Activated gamma-delta T cell treated with Interleukin-2 at 50 U/mL for 16 hours (primary cell): Measurements from ENCODE around the gene CSF3R.
"Not testable (repeated sequence)": the region's sequence is repeated elsewhere in the genome, so short reads cannot be mapped to it uniquely, and the experiment has no call there.

Source experiments
- DNase-seq: peaks from one replicate; pipeline ENCODE4 v3.0.0-alpha.2; 2020

Gene CSF3R

DNA sequence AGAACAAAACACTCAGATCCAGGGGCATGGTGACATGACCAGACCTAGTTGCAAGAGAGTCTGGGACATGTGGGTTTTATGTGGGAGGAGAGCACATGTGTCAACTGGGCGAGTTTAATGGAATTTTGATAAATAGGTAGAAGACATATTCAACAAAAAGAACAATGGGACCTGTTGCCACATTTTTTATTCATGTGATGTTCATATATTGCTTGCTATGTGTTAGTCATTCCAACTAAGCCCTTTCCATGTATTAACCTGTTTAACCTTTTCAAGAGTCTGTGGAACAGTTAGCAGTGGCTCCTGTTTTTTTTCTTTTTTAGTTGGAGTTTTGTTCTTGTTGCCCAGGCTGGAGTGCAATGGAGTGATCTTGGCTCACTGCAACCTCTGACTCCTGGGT lies 30.1 kb upstream of the CSF3R start:
- DNase-seq, result no peak

DNA sequence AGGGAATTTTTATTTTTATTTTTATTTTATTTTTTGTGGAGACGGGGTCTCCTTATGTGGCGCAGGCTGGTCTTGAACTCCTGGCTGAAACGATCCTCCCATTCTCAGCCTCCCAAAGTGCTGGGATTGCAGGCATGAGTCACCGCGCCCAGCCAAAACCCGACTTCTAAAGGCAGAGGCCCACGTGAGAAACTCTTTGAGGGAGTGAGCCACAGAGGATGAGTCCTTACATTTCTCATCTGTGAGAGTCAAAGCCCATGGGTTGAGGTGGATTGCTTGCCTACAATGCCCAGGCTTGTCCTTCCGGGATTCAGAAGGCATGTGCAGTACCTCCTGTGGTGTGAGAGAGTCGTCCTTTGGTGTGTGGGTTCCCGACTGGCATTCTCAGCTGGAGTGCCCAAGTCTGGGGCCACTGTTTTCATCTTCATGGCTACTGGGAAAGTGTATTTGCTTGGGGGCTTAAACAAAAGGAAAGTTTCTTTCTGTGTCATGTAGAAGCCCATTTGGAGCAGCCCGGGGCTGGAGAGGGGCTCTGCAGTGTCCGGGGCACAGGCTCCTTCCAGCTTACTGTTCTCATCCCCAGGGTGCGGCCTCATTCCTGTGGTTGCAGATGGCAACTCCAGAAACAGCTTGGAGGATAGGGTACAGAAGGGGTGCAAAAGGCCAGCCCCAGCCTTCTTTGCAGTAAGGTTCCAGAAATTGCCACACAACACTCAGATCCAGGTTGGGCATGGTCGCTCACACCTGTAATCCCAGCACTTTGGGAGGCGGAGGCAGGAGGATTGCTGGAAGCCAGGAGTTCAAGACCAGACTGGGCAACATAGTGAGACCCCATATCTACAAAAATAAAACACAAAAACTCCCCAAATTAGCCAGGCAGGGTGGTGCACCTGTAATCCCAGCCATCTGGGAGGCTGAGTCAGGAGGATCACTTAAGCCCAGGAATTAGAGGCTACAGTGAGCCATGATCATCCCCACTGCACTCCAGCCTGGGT lies 29.4 kb upstream of the CSF3R start:
- no peak for DNase-seq

DNA sequence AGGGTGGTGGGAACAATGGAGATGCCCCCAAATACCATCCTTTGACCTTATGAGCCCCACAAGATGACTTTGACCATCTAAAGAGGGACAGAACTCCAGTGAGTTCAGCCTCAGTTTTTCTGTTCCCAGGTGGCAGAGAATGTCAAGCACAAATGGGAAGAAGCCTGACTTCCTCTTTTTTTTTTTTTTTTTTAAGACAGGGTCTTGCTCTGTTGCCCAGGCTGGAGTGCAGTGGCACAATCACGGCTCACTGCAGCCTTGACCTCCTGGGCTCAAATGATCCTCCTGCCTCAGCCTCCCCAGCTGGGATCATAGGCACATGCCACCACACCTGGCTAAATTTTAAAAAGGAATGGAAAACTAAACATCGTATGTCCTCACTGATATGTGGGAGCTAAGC lies 28.5 kb upstream of the CSF3R start:
- not testable (repeated sequence) for DNase-seq

DNA sequence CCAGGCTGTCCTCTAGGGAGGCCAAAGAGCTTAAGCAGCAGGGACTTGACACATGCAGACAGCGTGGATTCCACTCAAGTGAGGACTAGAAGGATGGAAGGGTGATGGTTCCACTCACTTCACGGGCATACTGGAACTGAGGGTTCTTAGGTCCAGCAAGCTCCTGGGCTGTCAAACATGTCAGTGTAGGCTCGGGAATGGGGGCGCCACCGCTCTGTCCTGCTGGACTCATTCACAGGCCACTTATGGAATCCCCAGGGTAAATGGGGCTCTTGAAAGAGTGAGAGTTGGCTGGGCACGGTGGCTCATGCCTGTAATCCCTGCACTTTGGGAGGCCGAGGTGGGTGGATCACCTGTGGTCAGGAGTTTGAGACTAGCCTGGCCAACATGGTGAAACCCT lies 27.7 kb upstream of the CSF3R start:
- DNase-seq, result no peak

DNA sequence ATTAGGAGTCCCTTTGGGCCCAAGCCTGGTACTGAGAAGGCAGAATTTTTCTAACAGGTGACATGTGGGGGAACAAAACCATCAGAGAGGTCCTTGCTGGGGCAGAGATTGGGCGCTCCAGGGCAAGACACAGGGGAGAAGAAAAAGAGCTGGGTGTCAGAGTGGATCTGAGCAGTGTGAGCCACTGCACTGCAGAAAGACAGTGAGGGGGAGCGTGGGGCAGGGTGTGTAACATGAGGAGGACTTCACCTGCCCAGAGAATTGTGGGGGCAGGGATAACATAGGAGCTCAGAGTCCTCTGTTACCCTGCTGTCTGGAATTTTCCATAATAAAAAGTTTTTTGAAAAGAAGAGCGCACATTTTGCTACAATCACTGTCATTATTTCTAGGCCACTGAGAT lies 25.5 kb upstream of the CSF3R start:
- DNase-seq, result no peak

DNA sequence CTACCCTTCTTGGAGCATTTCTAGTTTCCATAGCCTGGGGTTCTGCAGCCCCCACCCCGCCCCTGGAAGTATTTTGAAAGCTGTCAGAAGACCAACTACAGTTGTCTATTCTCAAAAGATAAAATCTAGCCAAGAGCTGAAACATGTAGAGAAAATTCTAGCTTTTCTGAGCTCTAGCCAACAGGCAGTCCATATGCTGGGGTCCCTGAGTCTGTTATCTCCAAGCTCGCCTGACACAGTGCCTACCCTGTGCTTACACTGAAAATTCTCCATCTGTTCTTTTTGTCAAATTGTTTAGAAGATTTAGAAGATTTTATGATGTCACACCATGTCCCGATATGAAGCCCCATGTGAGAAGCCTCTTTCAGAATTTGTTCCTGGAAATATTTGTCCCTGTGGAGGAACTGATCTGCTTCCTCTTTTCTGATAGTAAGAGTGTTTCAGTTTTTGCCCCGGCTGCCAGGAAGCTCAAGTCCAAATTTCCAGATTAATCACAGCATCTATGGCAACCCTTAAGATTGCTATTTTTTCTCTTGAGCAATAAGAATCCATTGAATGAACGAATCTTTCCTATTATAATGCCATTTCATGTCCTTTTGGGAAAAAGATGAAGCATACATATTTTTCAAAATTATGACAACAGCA lies 23.7 kb upstream of the CSF3R start:
- DNase-seq, result no peak

DNA sequence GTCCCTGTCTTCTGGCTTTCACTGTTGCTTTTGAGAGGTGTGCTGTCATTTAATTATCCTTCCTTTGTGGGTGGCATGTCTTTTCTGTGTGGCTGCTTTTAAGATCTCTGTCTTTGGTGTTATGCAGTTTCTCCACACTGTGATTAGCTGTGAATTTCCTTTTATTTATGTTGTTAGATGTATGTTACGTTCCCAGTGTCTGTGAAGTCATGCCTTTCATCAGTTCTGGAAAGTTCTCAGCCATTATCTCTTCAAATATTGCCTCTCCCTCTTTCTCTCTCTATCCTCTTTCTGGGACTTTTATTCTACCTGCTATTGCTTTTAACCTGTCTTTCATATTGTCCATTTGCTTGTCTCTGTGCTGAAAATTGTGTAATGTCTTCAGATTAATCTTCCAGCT lies 21.0 kb upstream of the CSF3R start:
- no peak for DNase-seq

DNA sequence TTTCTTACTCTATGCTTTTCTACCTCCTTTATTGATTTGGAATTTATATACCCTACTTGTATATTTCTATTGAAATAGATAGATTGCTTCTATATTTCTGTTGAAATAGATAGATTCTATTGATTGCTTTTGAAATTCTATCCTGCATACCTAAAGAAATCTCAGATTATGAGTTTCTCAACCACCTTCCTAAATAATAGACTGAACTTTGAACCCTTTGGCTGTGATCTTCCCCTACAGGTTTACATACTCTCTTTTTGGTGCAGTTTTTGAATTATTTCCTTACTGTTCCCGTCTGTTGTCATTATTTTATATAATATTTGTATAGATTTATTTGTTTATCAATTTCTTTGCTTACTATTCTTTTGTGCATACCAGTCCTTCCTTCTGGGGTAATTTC lies 20.4 kb upstream of the CSF3R start:
- no peak for DNase-seq

DNA sequence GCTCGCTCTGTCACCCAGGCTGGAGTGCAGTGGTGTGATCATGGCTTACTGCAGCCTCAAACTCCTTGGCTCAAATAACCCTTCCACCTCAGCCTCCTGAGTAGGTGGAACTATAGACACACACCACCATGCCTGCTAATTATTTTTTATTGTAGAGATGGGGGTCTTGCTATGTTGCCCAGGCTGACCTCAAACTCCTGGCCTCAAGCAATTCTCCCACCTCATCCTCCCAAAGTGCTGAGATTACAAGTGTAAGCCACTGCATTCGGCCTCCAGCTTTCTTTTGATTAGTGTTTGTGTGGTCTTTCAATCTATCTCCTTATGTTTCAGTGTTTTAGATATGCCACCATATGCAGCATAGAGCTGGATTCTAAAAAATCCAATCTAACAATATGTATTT lies 19.9 kb upstream of the CSF3R start:
- DNase-seq, result no peak

DNA sequence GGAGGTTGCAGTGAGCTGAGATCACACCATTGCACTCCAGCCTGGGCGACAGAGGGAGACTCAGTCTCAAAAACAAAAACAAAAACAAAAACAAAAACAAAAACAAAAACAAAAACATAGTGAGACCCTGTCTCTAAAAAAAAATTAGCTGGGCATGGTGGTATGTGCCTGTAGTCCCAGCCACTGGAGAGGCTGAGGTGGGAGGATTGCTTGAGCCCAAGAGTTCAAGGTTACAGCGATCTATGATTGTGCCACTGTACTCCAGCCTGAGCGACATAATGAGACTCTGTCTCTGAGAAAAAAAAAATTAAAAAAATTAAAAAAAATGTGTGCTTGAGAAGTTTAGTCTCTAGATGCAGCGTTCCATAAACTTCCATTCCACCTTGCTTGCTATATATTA lies 19.2 kb upstream of the CSF3R start:
- DNase-seq, result not testable (repeated sequence)

DNA sequence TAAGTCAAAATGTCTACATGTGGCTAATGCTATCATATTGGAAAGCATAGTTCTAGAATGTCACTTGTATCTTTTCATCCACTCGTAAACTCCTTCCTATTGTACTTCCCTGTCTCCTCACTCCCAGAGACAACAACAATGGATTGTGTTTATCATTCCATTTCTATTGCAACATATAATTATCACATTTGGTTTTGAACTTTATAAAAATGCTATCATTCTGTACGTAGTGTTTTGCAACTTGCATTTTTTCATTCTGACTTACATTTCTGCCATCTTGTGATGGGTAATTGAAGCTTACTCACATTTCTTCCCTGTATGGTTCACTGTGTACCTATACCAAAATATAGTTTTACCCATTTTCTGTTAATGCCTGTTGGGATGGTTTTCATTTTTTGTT lies 14.5 kb upstream of the CSF3R start:
- DNase-seq, result no peak

DNA sequence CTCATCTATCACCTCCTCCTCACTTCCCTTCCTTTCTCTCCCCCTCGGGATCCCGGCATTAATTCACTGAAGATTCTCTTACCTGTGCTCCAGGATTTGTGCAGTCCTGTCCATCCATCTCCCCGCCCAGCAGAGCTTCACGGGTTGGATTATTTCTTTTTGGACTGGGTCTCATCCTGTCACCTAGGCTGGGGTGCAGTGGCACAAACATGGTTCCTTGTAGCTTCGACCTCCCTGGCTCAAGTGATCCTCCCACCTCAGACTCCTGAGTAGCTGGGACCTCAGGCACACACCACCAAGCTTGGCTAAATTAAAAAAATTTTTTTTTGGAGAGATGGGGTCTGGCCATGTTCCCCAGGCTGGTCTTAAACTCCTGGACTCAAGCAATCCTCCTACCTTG lies 12.3 kb upstream of the CSF3R start:
- no peak for DNase-seq

DNA sequence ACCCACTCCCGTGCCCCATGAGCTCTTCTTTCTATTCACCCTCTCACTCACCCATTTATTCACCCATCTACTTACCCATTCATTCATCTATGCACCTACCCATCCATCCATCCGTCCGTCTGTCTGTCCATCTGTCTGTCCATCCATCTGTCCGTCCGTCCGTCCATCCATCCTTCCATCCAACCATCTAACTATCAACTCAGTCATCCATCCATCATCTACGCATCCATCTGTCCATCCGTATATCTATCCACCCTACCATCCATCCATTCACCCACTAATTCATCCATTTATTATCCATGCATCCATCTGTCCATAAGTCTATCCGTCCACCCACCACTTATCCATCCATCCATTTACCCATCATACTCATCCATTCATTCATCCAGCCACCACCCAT lies 10.8 kb upstream of the CSF3R start:
- no peak for DNase-seq

DNA sequence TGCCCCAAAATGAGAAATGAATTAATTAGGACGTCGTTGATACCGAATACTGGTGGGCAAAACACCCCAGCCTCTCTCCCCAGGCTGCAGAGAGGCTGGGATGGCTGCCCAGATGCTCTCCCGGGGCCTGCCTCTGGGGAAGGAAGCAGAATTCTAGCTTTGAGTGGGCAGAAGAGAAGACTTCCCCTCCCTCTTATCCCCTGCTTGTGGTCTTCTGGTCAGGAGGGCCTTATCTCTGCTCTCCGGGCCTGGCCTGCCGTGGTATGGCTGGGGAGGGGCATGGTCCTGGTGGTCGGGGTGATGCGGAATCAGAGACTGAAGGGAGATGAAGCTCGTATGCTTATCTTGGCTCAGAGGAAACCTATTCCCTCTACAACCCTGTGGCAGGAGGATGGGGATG lies 9.8 kb upstream of the CSF3R start:
- DNase-seq, result no peak

DNA sequence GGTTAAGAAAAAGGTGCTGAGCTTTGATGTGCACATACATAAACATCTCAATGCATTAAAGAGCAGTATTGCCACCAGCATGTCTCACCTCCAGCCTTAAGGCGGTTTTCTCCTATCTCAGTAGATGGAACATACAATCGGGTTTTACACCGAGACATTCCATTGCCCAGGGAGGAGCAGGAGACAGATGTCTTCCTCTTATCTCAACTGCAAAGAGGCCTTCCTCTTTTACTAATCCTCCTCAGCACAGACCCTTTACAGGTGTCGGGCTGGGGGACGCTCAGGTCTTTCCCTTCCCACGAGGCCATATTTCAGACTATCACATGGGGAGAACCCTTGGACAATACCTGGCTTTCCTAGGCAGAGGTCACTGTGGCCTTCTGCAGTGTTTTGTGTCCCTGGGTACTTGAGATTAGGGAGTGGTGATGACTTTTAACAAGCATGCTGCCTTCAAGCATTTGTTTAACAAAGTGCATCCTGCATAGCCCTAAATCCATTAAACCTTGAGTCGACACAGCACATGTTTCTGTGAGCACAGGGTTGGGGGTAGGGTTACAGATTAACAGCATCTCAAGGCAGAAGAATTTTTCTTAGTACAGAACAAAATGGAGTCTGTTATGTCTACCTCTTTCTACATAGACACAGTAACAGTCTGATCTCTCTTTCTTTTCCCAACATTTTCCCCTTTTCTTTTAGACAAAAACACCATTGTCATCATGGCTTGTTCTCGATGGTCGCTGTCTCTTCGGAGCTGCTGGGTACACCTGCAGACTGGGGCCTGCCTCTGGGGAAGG lies 6.7 kb upstream of the CSF3R start:
- not testable (repeated sequence) for DNase-seq

DNA sequence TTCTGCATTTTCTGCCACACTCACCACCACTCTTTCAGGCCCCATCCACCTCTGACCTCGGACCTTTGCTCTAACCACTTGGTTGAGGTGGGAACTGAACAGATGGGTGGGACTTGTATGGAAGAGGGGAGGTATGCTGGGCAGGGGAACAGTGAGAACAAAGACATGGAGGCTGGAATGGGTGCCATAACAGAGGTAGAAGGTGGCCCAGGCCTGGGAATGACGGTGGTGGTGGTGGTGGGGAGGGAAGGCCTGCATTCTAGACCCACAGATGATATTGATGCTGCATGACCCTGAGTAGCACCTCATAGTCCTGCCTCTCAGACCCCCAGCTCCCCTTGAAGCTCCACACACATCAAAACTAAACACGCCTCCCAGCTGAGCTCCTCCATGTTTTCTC lies 5.2 kb upstream of the CSF3R start:
- no peak for DNase-seq

DNA sequence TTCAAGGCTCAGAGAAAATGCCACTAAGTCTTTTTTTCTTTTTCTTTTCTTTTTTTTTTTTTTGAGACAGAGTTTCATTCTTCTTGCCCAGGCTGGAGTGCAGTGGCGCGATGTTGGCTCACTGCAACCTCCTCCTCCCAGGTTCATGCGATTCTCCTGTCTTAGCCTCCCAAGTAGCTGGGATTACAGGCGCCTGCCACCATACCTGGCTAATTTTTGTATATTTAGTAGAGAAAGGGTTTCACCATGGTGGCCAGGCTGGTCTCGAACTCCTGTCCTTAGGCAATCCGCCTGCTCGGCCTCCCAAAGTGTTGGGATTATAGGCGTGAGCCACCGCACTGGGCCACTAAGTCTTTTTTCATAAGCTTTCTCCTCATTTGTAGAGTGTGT lies 4.6 kb upstream of the CSF3R start:
- DNase-seq, result not testable (repeated sequence)

DNA sequence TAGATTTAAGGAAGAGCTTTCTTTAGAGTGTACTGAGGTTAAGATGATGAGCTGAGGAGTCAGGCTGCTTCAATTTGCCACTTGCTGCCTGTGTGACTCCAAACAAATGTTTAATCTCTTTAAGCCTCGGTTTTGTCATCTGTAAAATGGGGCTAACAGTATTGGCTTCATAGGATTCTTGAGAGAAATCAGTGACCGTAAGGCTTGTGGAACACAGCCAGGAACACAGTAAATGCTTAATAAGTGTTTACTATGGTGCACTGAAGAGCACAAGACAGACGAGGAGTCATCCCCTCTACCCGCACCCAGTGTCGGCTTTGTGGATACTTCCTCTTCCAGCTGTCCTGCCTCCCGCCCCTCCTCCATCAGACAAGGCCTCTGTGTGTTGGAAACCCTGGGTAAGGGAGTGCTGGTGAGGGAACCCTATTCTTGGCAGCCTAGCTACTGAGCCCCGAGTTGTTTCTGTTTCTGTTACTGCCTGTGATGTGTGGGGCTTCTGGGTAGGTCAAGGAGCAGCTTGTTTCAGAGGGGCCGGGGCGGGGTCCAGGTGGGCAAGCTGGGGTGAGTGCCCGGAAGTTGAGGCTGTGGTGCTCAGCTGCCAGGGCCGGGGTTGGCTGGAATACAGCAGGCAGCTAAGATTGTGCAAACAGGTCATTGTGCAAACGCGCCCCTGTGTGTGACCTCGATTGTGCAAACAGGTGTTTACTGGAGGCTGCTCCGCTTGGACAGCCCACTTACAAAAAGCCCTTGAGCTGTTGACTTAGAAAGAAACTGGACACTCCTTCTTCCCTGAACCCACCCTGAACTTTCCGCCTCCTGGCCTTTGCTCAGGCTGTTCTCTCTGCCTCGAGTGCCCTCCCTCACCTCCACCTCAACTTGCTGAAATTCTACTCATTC lies 4.0 kb upstream of the CSF3R start:
- no peak for DNase-seq

DNA sequence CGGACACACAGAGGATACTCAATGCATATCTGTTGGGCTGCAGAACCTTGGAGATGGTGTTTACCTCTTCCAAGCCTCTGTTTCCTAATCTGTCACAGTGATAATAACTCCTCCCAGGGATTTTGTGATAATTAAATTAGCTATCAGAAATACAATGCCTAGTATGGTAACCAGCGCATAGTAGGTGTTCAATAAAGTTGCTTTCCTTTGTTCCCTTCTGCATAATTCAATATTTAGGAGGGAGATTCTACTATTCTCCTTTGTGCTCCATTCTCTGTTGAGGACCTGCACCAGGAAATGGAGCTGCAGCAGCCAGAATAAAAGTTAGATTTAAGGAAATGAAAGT lies 3.4 kb upstream of the CSF3R start:
- DNase-seq, result no peak

DNA sequence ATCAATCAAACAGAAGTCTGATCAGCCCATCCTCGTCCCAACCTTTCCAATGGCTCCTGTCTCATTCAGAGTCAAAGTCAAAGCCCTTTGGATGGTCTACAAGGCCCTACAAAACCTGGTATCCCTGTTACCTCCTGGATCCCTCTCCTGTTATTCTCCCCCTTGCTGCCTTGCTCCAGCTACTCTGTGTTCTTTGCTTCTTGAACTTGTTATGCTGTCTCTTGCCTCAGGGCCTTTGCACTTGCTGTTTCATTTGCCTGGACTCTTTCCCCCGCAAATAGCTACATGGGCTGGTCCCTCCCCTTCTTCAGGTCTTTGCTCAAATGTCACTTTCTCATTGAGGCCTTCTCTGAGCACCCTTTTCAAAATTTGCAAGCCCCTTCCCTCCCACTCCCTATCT lies 1.4 kb upstream of the CSF3R start:
- DNase-seq, result no peak

DNA sequence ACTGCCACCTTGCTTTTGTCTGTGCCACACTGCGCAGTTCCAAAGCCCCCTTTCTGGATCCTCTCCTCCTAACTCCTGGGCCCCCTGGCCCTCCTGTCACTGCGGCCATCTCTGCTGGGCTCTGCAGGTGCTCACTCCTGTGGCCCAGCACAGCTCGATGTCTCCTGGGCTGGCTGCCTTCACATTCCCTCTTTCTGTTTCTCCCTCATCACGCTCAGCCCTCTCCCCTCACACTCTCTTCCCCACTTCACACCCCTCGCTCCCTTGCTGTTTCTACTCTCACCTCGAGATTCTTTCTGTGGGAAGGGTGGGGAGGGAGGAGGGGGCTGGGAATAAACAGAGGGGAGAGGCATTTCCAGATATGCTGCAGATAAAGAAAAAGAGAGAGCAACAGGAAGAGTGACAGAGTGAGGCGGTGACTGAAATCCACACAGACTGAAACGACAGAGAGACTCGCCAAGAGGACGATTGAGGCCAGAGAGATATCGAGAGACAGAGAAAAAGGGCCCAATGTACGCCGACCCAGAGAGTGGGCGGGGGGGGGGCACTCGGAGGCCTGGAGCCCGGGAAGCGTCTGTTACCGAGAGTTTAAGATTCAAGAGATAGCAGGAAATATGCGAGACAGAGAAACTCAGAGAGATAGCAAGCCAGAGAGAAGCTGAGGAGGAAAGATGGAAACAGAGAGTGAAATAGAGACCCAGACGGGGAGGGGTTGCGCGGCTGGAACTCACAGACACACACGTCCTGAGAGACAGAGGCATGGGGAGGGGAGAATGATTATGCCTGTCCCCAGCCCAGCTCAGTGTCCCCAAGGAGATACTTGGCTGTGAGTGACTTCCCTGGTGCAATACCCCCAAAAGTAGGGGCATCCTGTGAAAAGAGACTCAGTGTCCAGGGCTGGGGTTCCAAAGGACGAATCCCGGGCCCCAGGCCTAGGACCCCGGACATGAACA lies 666 bp downstream of the CSF3R start:
- DNase-seq, result no peak

DNA sequence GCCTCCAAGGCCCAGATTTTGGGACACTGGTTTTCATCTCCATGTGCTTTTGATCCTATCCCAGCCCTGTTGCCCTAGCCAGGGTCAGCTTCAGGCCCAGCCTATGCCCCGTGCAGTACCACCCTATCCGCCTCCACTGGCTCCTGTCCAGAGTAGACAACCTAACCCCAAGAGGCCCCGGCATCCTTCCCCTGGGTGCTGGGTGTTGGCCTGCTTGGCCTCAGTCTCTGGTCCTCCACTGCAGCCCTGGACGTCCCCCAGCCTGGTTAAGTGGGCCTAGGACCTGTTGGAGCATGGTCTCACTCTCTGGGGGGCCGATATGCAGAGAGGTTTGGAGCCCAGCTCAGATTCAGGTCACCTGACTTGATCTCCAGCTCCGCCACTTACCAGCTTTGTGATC lies 1.6 kb downstream of the CSF3R start:
- DNase-seq, result no peak
